HL-60/S4 treated with retinoic acid at 250 ng/mL for 4 days and 3 days (cell line): ENCODE measurements around the gene MRM2.
"Not testable (repeated sequence)": the region's sequence is repeated elsewhere in the genome, so short reads cannot be mapped to it uniquely, and the experiment has no call there.

Source experiments
- in situ Hi-C: fragments of 300-500 bp; cut with MboI; formaldehyde crosslinking; loops from 2 replicates; pipeline ENCODE4 v1.7.0; 2022; ENCODE audit warnings: low sequenced_read_pairs

Gene MRM2

DNA sequence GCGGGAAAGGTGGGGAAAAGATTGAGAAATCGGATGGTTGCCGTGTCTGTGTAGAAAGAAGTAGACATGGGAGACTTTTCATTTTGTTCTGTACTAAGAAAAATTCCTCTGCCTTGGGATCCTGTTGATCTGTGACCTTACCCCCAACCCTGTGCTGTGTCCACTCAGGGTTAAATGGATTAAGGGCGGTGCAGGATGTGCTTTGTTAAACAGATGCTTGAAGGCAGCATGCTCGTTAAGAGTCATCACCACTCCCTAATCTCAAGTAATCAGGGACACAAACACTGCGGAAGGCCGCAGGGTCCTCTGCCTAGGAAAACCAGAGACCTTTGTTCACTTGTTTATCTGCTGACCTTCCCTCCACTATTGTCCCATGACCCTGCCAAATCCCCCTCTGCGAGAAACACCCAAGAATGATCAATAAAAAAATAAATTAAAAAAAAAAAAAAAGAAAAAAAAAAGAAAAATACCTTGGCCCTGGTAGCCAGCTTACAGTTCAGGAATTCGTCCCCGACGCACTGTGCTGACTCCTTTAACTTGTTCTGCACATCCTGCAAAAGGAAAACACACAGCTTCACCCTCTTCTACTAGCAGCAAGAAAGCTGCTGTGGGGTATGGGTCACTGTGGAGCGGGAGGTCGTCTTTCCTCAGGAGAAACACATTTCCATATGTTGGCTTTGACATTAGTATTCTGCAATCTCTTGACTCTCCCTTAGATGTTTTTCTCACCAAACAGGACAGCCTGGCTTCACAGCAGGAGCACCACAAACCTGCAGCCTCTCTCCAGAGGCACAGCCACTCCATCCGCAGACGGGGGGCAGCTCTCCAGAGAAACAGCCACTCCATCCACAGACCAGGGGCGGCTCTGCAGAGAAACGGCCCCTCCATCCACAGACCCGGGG is 27.3 kb upstream of the MRM2 start:
- in situ Hi-C loops = not testable (repeated sequence)

DNA sequence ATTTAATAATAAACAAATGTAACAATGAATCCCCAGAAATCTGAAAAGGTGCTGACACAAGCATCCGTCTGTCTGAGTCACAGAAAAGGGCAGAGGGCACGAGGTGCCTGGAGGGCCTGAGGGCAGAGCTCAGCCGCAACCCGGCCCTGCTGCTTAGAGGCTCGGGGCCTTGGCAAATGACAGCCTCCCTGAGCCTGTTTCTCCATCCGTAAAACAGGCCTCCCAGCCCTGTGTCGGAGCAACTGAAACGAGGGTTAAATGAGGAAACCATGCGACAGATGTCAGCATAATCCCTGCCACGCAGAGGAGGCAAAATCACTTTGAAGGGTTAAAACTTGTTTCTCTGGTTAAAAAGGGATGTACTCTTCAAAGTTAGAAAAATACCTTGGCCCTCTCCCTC is 24.9 kb upstream of the MRM2 start:
- in situ Hi-C loops = no loop called here

DNA sequence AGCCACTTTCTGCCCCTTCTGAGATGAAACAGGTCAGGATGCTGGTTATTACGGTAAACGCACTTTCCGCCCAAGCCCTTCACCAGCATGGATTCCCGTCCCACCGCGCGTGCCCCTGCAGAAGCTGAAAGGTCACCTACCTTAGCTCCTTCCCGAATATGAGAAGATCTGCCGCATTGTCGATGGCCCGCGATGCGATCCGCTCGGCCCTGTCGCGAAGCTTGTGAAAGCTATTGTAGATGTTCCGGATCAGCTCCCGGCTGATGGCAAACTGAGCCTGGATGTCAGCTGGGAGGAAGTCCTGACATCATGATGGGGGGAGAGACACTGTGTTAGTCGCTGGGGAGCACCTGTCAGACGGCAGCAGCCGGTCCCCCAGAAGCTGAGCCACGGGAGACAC is 22.2 kb upstream of the MRM2 start:
- in situ Hi-C loops = no loop called here

DNA sequence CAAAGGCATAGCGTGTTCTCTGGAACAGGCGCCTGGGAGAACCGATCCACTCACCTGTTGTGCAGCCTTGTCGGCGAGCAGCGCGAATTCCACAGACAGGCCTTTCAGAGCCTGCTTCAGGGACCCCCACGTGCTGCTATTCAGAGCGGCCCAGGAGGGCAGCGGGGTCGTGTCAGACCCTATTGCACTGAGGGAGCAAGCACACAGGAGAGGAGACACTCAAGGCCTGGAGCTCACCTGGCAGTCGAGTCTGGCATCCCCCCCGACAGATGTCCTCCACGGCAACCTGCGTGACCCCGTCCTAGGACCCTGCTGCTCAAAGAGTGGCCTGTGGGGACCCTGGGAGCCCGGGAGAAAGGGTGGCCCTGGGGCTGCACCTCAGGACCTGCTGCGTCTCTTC is 21.2 kb upstream of the MRM2 start:
- in situ Hi-C loops = no loop called here

DNA sequence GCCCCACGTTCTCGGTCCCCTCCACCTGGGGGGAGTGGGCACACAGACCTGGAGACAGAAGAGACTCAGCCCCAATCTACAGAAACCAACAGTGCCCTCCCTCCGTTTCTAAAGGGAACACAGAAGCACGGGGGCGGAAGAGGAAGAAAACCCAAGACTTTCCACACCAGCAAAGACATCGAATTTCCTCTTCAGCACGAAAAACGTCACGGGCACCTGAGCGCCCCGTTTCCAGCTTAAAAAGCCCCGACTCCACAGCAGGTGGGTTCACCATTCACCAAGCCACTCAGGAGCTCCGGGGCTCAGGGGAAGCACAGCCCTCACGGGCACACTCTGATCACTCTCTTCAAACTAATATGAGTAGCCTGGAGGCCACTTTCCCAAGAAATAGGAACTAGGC is 19.6 kb upstream of the MRM2 start:
- in situ Hi-C loops = no loop called here

DNA sequence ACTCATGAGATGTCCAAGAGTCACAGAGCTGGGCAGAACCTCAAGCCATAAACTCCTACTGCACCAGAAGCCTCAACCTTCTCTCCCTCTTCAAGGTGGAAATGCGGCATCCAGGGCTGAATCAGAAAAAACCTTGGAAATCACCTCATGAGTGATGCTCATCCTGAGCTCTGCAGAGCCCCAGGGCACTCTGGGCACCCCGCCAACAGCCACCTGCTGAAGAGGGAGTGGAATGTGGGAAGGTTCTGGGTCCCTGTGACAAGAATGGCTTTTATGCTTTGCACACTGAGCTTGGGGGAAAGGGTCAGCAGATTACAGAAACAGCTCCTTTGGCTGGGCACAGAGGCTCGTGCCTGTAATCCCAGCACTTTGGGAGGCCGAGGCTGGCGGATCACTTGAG is 18.8 kb upstream of the MRM2 start:
- in situ Hi-C loops = no loop called here

DNA sequence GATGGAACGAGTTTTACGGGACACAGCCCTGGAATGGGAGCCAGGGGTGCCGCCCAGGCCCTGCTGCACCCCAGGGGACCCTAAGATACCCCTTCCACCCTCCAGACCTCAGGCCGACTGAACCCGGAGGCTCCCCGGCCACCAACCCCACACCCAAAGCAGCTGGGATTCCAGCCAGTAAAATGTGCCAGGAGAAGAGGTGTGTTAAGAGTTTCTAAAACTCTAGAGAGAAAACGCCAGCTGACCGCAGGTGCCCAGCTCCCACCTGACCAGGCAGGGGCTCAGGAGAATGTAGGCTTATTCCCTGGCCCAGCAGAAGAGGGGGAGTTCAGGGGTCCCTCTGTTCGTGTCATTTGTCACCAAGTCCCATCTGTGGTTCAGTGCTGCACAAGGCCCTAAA is 17.5 kb upstream of the MRM2 start:
- in situ Hi-C loops = no loop called here

DNA sequence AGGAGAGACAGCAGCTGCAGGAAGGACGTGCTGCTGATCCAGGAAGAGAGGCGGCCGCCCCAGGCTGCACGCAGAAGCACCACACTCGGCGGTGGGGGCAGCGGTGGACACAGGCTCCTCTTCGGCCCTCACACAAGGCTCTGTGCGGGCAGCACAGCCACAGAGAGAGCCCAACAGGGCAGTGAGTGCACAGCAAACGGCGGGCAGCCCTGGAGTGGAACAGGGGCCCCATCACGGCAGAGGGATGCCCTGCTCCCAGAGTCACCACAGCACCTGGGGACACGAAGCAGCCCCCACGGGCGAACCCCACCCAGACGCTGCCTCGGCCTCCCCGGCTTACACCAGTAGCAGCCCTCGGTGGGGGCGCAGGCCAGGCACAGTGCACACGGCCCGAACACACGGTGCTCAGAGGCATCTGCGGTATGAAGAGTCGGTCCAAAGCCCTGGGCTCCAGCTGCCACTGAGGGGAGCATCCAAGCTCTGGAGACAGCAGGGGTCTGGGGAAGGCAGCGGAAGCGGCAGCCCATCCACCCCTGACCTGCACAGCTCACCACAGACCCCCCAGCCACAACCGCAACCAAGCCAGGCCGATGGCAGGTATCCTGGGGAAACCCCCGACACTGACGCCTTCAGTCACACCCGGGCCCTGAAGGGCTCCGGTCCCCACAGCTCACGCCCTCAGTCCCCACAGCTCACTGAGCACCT is 16.8 kb upstream of the MRM2 start:
- in situ Hi-C loops = no loop called here

DNA sequence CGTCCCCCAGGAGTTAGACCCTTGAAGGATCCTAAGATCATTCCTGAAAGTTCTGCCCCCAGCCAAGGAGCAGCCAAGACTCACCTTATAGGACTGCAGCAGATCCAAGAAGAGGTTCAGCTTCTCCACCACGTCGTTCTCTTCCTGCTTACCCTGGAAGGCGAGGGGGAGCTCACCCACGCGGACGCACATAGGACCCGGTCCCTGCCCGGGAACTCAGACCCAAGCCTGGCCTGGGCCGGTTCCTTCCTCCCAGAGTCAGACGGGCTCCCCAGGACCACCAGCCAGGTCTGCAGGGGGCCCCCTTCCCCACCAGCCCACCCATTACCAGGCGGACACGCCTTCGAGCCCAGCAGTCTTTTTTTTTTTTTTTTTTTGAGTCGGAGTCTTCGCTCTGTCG is 15.6 kb upstream of the MRM2 start:
- in situ Hi-C loops = no loop called here

DNA sequence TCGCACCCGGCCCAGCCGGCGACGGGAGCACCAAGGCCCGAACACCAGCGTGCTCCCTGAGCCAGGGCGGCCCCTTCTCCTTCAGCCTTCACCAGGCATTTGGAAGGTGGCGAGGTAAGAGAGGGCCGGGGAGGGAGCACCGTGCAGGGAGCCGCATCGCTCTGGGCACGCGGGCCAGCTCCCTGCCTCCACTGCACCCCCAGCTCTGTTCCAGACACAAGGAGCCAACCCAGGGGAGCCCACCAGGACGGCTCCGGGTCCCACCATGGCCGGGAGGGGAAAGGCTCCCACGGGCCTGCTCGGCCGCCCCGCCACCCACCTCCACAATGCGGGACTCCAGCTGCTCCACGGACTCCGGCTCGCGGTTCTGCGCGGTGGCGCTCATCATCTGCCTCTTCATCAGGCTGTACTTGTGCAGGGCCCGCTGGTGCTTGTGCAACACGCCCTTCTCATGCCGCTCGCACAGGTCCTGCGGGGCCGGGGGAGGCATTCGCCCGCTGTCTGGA is 15.1 kb upstream of the MRM2 start:
- in situ Hi-C loops = no loop called here

DNA sequence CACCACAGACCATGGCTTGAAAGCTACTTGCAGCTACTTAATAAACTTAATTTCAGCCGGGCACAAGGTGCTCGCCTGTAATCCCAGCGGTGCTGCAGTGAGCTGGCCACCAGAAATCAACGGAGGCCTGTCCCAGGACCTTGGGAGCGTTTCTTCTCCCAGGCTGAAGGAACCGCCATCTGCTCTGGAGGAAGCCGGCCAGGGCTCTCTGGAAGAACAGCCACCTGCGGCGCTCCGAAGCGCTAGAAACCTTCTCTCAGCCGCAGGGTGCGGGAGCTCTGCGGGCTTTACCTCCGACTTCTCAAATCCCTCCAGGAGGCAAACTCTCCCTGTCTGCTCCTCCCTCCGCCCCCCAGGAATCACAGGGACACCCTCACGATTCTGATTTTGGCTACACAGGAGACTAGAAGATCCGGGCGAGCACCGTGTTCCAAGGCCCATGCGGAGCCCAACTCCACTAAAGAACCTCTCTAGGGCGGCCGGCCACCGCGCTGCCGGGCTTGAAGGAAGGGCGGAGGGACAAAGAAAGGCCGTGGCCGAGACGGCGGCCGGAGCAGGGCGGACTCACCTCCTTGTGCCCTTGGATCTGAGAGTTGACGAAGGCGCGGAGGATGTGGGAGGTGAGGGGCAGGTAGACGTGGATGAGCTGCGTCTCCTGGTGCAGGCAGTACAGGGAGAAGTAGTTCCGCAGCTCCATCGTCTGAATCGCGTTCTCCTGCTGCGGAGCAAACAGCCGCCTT is 14.5 kb upstream of the MRM2 start:
- in situ Hi-C loops = no loop called here

DNA sequence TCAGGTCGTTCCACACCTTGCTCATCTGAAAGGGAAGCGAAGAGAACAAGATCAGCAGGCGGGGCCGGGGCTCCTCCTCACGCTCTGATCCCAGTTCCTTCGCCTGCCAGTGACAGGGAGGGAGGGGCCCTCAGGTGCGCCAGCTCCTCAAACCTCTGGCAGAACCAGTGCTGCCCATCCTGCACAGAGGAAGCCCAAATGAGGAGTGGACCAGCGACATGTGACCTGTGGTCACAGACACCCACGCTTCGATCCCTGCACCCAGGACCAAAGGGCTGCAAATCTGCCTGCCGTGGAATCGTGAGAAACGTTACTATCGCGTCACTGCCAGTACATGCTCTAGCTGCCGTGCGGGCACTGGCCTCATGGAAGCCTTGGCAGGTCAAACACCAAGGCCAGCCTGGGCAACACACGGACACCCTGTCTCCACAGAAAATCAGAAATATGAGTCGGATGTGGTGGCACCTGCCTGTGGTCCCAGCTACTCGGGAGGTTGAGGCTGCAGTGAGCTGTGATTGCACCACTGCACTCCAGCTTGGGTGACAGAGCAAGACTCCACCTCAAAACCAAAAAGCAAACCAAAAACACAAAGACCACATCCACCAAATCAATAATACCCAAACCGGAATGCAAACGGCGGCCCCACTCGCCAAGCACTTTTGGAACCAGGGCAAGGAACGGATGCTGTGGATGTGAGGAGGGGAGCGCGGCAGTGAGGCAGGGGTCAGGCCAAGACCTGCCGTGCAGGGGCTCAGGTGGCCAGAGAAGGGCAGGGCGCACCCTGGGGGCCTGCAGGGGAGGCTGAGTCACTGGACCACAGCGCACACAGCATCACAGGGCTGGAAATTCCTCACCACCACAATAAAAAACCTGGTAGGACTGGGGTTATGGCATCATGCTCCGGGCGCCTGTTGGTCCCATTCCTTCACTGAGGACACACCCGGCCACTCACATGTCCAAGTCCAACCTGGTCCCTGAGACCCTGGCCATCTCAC is 13.4 kb upstream of the MRM2 start:
- in situ Hi-C loops = no loop called here

DNA sequence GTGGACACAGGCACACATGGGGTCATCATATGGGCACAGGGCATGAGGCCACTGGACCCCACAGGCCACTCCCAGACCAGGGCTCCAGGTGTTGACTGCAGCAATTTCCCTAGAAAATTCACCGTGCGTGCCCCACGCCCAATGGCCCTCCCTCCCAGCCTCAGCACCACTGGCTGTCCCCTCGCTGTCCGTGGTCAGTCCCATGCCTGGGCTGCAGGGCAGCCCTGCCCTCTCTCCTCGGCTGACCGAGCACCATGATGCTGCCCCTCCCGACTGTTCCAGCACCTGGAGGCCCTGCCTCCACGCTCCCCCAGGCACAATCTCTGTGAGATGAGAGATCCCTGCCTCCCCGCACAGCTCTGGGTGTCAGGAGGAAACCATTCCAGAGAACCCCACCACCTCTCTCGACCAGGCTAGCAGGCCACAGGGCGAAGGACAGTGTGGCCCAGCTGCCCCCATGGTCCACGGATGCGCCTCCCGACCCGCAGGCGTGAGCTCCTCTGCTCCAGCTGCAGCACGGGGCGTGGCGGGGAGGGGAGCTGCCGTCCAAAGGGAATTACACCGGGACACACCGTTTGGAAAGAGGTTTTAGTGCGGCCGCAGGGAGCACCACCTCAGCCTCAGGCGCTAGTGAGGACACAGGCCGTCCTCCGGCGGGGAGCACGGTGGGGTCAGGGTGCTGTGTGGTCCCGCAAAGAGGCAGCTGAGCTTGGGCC is 12.6 kb upstream of the MRM2 start:
- in situ Hi-C loops = no loop called here

DNA sequence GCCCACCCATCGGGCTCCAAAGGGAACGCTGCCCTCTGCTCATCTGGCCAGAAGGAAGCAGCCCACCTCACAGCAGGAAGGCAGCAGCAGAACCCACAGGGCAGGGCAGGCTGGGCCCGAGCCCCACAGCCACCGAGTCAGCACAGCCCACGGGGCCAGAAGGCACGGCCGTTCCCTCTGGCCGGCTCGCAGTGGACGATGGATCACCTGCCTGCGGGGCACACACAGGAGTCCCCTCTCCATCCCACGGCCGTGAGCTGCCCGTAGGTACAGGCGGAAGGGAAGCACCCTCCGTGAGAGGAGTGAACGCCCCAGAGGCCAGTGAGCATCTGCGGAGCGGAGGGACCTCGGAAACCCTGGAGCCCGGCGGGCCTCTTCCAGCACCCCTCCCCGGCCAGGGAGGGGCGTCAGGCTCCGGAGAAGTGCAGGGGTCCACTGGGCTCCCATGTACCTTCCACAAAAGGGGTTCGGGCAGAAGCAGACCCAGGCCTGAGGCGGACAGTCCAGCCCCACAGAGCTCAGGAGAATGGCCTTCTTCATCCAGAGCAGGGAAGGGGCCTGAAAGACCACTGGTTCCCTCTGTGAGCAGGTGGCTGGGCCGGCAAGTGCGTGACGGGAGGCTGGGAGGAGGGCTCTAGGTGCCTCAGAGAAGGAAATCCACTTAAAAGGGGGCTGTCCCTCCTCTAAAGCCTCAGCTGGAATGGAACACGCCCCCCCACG is 11.7 kb upstream of the MRM2 start:
- in situ Hi-C loops = no loop called here

DNA sequence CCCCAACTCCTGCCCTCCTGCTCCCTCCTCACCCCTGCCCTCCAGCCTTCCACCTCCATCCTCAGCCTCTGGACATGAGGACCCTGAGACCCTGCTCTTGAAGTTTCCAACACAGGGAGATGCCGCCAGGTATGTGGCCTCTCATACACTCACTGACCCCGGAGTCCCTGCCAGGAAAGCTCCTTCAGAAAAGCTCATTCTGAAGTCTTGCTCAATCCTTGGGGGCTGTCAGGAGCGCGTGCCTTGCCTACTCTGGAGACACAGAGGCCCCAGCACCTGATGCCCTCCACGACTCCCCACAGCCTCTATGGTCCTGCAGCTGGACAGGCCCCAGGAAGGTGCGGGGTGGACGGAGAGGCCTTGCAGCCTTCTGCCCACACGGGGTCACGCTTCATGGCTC is 11.0 kb upstream of the MRM2 start:
- in situ Hi-C loops = no loop called here

DNA sequence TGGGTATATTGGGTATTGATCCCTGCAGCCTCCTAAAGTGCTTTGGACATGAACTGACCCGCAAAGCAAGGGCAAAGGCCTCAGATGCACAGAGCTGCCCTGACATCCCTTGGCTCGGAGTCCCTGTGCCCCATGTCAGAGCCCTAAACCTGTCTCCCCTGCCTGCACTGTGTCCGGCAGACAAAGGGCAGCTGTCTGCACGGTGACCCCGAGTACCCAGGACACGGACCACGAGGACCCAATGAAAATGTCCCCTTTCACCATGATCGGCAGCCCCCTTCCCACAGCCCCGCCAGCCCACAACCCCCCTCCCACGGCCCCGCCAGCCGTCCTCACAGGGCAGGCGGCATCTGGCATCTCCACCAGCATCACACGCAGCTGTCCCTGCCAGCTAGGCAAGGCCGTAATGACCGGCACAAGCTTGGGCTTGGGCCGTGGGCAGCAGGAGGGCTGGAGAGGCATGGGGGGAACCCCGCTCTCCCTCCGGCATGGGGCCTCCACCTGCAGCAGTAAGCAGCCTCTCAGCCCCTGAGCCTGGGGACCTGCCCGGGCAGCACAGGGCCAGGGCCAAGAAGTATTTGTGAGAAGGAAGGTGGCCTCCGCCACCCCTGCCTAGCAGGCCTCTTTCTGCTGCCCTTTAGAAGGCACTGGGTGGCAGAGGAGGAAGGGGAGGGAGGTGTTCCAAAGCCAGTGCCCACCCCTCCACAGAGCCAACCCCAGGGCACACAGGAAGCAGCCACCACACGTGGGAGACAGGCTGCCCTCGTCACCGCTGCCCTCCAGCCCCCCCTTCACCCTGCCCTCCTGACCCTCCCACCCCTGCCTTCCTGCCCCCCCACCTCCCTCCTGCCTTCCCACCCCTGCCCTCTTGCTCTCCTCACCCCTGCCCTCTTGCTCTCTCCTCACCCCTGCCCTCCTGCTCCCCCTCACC is 10.1 kb upstream of the MRM2 start:
- in situ Hi-C loops = no loop called here

DNA sequence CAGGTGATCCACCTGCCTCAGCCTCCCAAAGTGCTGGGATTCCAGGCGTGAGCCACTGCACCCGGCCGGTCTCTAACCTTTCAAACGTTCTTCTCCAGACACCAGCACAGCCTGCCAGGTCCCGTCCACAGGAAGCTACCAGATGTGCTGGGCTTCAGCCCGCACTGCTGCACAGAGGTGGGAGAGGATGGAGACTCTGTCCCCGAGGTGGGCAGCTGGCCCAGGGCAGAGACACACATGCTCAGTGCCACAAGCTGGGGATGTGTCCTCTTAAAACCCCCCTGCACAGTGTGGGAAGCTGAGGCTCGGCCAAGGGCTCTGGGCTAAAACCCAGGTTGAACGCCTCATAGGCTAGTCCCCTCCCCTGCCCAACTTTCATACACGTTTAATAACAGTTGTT is 9.4 kb upstream of the MRM2 start:
- in situ Hi-C loops = no loop called here

DNA sequence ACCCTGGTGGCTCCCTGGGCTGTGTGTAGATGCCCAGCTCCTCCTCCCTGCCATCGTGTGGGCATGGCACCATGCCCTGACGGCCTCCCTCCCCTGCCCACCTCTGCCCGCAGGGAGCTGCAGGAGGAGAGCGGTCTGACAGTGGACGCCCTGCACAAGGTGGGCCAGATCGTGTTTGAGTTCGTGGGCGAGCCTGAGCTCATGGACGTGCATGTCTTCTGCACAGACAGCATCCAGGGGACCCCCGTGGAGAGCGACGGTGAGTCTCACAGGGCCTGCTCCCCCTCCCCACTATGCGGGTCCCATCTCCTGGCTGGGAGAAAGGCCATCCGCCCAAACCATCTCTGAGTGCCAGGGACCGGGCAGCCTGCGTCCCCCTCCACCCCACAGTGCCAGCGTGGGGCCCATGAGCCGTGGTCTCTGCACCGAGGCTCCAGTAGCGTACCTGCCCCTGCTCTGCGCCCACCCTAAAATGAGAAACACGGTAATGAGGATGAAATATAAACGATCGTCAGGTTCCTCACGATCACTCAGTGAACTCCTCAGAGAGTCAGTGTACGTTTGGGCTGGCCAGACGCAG is 7.8 kb upstream of the MRM2 start:
- in situ Hi-C loops = no loop called here
